ENCODE data around the gene SORBS1. TPM values are rescaled to one million over a fixed set of nuclear protein-coding genes. Genes with fewer than 3 reads are reported as not detected.

Gene SORBS1
- total and polyA plus RNA-seq, 2 donors (not counting 3 experiments of a cell fraction or from before 2014, with no cell fraction given): 2.0 to 7.9 TPM

- no peak for TF ChIP-seq JUN (IDR thresholded peaks at IDR 0.05; ENCODE audit: borderline replicate concordance, insufficient read depth, insufficient read length, low read depth)
- TF ChIP-seq POLR2A (IDR thresholded peaks at IDR 0.05; ENCODE audit: low read depth, low read length): no peak
- TF ChIP-seq GATA2 (IDR thresholded peaks at IDR 0.05; ENCODE audit: insufficient read depth, insufficient read length, low read depth, low read length): no peak
- no peak for TF ChIP-seq MYC (IDR thresholded peaks at IDR 0.05; ENCODE audit: low read depth, low read length)
- no peak for TF ChIP-seq CTCF (IDR thresholded peaks at IDR 0.05; ENCODE audit: extremely low read depth in 1 of 2, insufficient read depth in 1 of 2, low read depth in 1 of 2, low read length in 2 of 2)
- no peak for TF ChIP-seq MAX (IDR thresholded peaks at IDR 0.05; ENCODE audit: insufficient read depth, insufficient read length)
- no peak for TF ChIP-seq EZH2 (IDR thresholded peaks at IDR 0.05; ENCODE audit: borderline replicate concordance, low read depth, low read length, severe bottlenecking)
- TF ChIP-seq POLR2AphosphoS5 (IDR thresholded peaks at IDR 0.05; ENCODE audit: insufficient read depth, low read depth, low read length): no peak
- no peak for TF ChIP-seq FOS (IDR thresholded peaks at IDR 0.05; ENCODE audit: borderline replicate concordance, insufficient read depth, low read length)
- Histone ChIP-seq H3K79me2 (ENCODE audit: control insufficient read depth, insufficient read depth, low read length) (peaks cover 68% of the 10 kb centered on the region), H3K4me1 (ENCODE audit: control insufficient read depth, extremely low read depth, insufficient read depth, low read length) (peaks cover 3% of the 10 kb centered on the region), H2AFZ (ENCODE audit: low read depth, low read length) (no peak overlapping the region), H3K4me3 (replicated peaks in 1 of 3; ENCODE audit: insufficient read depth in 1 of 3, low read depth in 1 of 3, low read length in 3 of 3) (no peak overlapping the region), H3K27me3 (ENCODE audit: control insufficient read depth in 2 of 2, insufficient read depth in 2 of 2, low read length in 2 of 2) (no peaks in the 10 kb centered on the region), H4K20me1 (replicated peaks; ENCODE audit: control insufficient read depth, extremely low read depth, insufficient read depth, low read length) (no peaks in the 10 kb centered on the region), H3K4me2 (ENCODE audit: insufficient read depth, low read length) (no peak overlapping the region), H3K9me3 (replicated peaks; ENCODE audit: control insufficient read depth, insufficient read depth, low read length) (no peaks in the 10 kb centered on the region), H3K9ac (replicated peaks; ENCODE audit: extremely low read depth, insufficient read depth, low read length) (no peak overlapping the region), H3K27ac (ENCODE audit: insufficient read depth, low read depth, low read length) (no peak overlapping the region), H3K36me3 (ENCODE audit: control insufficient read depth in 2 of 2, extremely low read depth in 1 of 2, insufficient read depth in 2 of 2, low read length in 2 of 2) (no peaks in the 10 kb centered on the region), H3K9me1 (replicated peaks; ENCODE audit: control insufficient read depth, extremely low read depth, insufficient read depth, low read length) (no peaks in the 10 kb centered on the region)
- POLR2A ChIA-PET: no interaction called here
- no peak for FAIRE-seq
- CTCF ChIA-PET: interaction anchor here (1.3 kb wide), 1 partner anchor 83 kb away, joined by 4 read pairs; no protein-coding TSS in a partner anchor
- no TSS peak for BruUV-seq (replicated peaks)
- intact Hi-C loops (cut with micrococcal nuclease): no loop called here
- peak; percentile 40 for DNase-seq (ENCODE audit: low read depth, low spot score)
- dilution Hi-C loops (cut with MboI; ENCODE audit: extremely low pct_ligation_motif_present, low sequenced_read_pairs): no loop called here
Measured at GRCh38 chr10:95280637-95281036, 280.5 kb downstream of the SORBS1 start.

Measured in endothelial cell of umbilical vein (primary cell).